ENCODE data around the gene AXIN1. TPM values are rescaled to one million over a fixed set of nuclear protein-coding genes. Genes with fewer than 3 reads are reported as not detected.

The AXIN1 gene
- total RNA-seq, 1 donor from 2014 or later: 31.5 TPM

- Mint-ChIP-seq H3K4me1 (ENCODE audit: unreplicated experiment) (no peaks in the 10 kb centered on the region), H3K9me3 (ENCODE audit: unreplicated experiment) (no peaks in the 10 kb centered on the region), H3K27ac (ENCODE audit: unreplicated experiment) (no peak overlapping the region)
Measured at GRCh38 chr16:285146-286055, 67.1 kb downstream of the AXIN1 start.

GRCh38 chr16:284204-285120 lies 68.1 kb downstream of the AXIN1 start:
- no peaks in the 10 kb centered on the region for H3K9me3 Mint-ChIP-seq (ENCODE audit: unreplicated experiment)
- no peaks in the 10 kb centered on the region for H3K27me3 Mint-ChIP-seq (ENCODE audit: unreplicated experiment)
- H3K4me1 Mint-ChIP-seq (ENCODE audit: unreplicated experiment): no peaks in the 10 kb centered on the region
- DNase-seq (ENCODE audit: extremely low spot score, unreplicated experiment): no peak
- H3K36me3 Mint-ChIP-seq (ENCODE audit: unreplicated experiment): peaks cover 12% of the 10 kb centered on the region
- no peak overlapping the region for H3K27ac Mint-ChIP-seq (ENCODE audit: unreplicated experiment)
- H3K4me3 Mint-ChIP-seq (ENCODE audit: unreplicated experiment): no peak overlapping the region
- TF ChIP-seq CTCF (IDR thresholded peaks at IDR 0.05): no peak

More at GRCh38 chr16:285146-286055, 67.1 kb downstream of the AXIN1 start:
- TF ChIP-seq CTCF (IDR thresholded peaks at IDR 0.05): no peak
- H3K36me3 Mint-ChIP-seq (ENCODE audit: unreplicated experiment): peaks cover 12% of the 10 kb centered on the region
- H3K4me3 Mint-ChIP-seq (ENCODE audit: unreplicated experiment): no peak overlapping the region
- no peak for DNase-seq (ENCODE audit: extremely low spot score, unreplicated experiment)
- H3K27me3 Mint-ChIP-seq (ENCODE audit: unreplicated experiment): no peaks in the 10 kb centered on the region

GRCh38 chr16:283033-283805 lies 69.3 kb downstream of the AXIN1 start, which contains the start of gene PDIA2:
Gene PDIA2, plus strand, starts transcription at chr16:283164. Its CDS starts 6 bp downstream, at chr16:283170.
- no peaks in the 10 kb centered on the region for H3K27me3 Mint-ChIP-seq (ENCODE audit: unreplicated experiment)
- no peak within 1 kb of the TSS for H3K4me3 Mint-ChIP-seq (ENCODE audit: unreplicated experiment)

GRCh38 chr16:282491-282890 lies 70.0 kb downstream of the AXIN1 start:
- Mint-ChIP-seq H3K4me3 (ENCODE audit: unreplicated experiment) (no peak overlapping the region), H3K27me3 (ENCODE audit: unreplicated experiment) (no peaks in the 10 kb centered on the region), H3K27ac (ENCODE audit: unreplicated experiment) (no peak overlapping the region), H3K4me1 (ENCODE audit: unreplicated experiment) (no peaks in the 10 kb centered on the region), H3K9me3 (ENCODE audit: unreplicated experiment) (no peaks in the 10 kb centered on the region), H3K36me3 (ENCODE audit: unreplicated experiment) (peaks cover 7% of the 10 kb centered on the region)
- DNase-seq (ENCODE audit: extremely low spot score, unreplicated experiment): no peak
- no peak for TF ChIP-seq CTCF (IDR thresholded peaks at IDR 0.05)

More at GRCh38 chr16:283033-283805, 69.3 kb downstream of the AXIN1 start, which contains the start of gene PDIA2:
- Mint-ChIP-seq H3K27ac (ENCODE audit: unreplicated experiment) (no peak within 1 kb of the TSS), H3K4me1 (ENCODE audit: unreplicated experiment) (no peaks in the 10 kb centered on the region), H3K9me3 (ENCODE audit: unreplicated experiment) (no peaks in the 10 kb centered on the region), H3K36me3 (ENCODE audit: unreplicated experiment) (peaks cover 12% of the 10 kb centered on the region)
- DNase-seq (ENCODE audit: extremely low spot score, unreplicated experiment): no peak
- no peak for TF ChIP-seq CTCF (IDR thresholded peaks at IDR 0.05)
